SK-N-SH treated with all-trans-retinoic acid at 6 μM for 48 hours (cell line): ENCODE measurements around the gene AGO1.
"Not testable (repeated sequence)": the region's sequence is repeated elsewhere in the genome, so short reads cannot be mapped to it uniquely, and the experiment has no call there.

Experiments used
- OSR1 ChIP-seq: fragments of 250-450 bp; sonication (Bioruptor Pico); IDR thresholded peaks from 2 replicates; pipeline ENCODE4 v1.8.0; 2022; ENCODE audit warnings: moderate library complexity, mild to moderate bottlenecking, inconsistent platforms
- ZNF8 ChIP-seq: fragments of 450-650 bp; formaldehyde crosslinking; IDR thresholded peaks from 2 replicates; pipeline ENCODE4 v1.5.0; 2020; ENCODE audit warnings: mild to moderate bottlenecking, moderate library complexity
- TF ChIP-seq, protein P1 (sequence below): fragments of 250-450 bp; sonication (Bioruptor Pico); IDR thresholded peaks from 2 replicates; pipeline ENCODE4 v1.8.0; 2021; ENCODE audit warnings: low read depth, mild to moderate bottlenecking, moderate library complexity, borderline replicate concordance
- TF ChIP-seq, protein P2 (sequence below): fragments of 250-450 bp; sonication (Bioruptor Pico); IDR thresholded peaks from 2 replicates; pipeline ENCODE4 v1.8.0; 2020; ENCODE audit warnings: mild to moderate bottlenecking, moderate library complexity, borderline replicate concordance

GRCh38 chr1:35869245-35869950 is 13.6 kb upstream of the AGO1 start:
- TF ChIP-seq, protein P1, sequence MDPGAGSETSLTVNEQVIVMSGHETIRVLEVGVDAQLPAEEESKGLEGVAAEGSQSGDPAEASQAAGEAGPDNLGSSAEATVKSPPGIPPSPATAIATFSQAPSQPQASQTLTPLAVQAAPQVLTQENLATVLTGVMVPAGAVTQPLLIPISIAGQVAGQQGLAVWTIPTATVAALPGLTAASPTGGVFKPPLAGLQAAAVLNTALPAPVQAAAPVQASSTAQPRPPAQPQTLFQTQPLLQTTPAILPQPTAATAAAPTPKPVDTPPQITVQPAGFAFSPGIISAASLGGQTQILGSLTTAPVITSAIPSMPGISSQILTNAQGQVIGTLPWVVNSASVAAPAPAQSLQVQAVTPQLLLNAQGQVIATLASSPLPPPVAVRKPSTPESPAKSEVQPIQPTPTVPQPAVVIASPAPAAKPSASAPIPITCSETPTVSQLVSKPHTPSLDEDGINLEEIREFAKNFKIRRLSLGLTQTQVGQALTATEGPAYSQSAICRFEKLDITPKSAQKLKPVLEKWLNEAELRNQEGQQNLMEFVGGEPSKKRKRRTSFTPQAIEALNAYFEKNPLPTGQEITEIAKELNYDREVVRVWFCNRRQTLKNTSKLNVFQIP (CRISPR knock-in tag), result not testable (repeated sequence)
- not testable (repeated sequence) for TF ChIP-seq OSR1, ZNF8 (CRISPR knock-in tag)
- TF ChIP-seq, protein P2, sequence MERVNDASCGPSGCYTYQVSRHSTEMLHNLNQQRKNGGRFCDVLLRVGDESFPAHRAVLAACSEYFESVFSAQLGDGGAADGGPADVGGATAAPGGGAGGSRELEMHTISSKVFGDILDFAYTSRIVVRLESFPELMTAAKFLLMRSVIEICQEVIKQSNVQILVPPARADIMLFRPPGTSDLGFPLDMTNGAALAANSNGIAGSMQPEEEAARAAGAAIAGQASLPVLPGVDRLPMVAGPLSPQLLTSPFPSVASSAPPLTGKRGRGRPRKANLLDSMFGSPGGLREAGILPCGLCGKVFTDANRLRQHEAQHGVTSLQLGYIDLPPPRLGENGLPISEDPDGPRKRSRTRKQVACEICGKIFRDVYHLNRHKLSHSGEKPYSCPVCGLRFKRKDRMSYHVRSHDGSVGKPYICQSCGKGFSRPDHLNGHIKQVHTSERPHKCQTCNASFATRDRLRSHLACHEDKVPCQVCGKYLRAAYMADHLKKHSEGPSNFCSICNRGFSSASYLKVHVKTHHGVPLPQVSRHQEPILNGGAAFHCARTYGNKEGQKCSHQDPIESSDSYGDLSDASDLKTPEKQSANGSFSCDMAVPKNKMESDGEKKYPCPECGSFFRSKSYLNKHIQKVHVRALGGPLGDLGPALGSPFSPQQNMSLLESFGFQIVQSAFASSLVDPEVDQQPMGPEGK (CRISPR knock-in tag), result not testable (repeated sequence)
